Measurements from ENCODE around the gene MRGPRG.

GRCh38 chr11:3189196-3189843 is 29.3 kb downstream of the MRGPRG start:
- no peak for TF ChIP-seq CTCF (IDR thresholded peaks at IDR 0.05; ENCODE audit: borderline replicate concordance, extremely low read depth, low read length, poor library complexity, severe bottlenecking)
- no peak for TF ChIP-seq EZH2 (IDR thresholded peaks at IDR 0.05; ENCODE audit: borderline replicate concordance, low read depth, low read length, severe bottlenecking)
